Measurements from ENCODE around the gene MFSD1. TPM values are rescaled to one million over a fixed set of nuclear protein-coding genes. Genes with fewer than 3 reads are reported as not detected.

Gene MFSD1
- total and polyA plus RNA-seq, 2 of the 4 experiments (the other 2 are of a cell fraction): 50.4 to 64.2 TPM

- TF ChIP-seq, protein P1, sequence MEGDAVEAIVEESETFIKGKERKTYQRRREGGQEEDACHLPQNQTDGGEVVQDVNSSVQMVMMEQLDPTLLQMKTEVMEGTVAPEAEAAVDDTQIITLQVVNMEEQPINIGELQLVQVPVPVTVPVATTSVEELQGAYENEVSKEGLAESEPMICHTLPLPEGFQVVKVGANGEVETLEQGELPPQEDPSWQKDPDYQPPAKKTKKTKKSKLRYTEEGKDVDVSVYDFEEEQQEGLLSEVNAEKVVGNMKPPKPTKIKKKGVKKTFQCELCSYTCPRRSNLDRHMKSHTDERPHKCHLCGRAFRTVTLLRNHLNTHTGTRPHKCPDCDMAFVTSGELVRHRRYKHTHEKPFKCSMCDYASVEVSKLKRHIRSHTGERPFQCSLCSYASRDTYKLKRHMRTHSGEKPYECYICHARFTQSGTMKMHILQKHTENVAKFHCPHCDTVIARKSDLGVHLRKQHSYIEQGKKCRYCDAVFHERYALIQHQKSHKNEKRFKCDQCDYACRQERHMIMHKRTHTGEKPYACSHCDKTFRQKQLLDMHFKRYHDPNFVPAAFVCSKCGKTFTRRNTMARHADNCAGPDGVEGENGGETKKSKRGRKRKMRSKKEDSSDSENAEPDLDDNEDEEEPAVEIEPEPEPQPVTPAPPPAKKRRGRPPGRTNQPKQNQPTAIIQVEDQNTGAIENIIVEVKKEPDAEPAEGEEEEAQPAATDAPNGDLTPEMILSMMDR (conservative IDR thresholded peaks at IDR 0.05; ENCODE audit: low read depth, low read length): no peak
- TF ChIP-seq, protein P2, sequence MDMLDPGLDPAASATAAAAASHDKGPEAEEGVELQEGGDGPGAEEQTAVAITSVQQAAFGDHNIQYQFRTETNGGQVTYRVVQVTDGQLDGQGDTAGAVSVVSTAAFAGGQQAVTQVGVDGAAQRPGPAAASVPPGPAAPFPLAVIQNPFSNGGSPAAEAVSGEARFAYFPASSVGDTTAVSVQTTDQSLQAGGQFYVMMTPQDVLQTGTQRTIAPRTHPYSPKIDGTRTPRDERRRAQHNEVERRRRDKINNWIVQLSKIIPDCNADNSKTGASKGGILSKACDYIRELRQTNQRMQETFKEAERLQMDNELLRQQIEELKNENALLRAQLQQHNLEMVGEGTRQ (IDR thresholded peaks at IDR 0.05; ENCODE audit: low read depth, low read length): no peak
- TF ChIP-seq RAD21 (IDR thresholded peaks at IDR 0.05; ENCODE audit: low read length): no peak
- TF ChIP-seq MAFK (IDR thresholded peaks at IDR 0.05; ENCODE audit: low read depth, low read length): no peak
Observed at GRCh38 chr3:158819282-158819681, 17.4 kb downstream of the MFSD1 start (continued).

- Histone ChIP-seq H3K27ac (ENCODE audit: insufficient read depth, low read length) (no peak overlapping the region), H3K9me1 (ENCODE audit: insufficient read depth, low read length) (no peaks in the 10 kb centered on the region), H2BK120ac (ENCODE audit: low read depth, low read length) (no peak overlapping the region), H2AK5ac (ENCODE audit: low read depth, low read length) (no peak overlapping the region), H3K9ac (ENCODE audit: low read depth, low read length) (no peak overlapping the region), H3K4me3 (ENCODE audit: insufficient read depth, low read depth, low read length) (no peak overlapping the region), H3K36me3 (ENCODE audit: control insufficient read depth, insufficient read depth, low read length) (peaks cover 15% of the 10 kb centered on the region), H3K18ac (ENCODE audit: low read depth, low read length) (no peak overlapping the region), H3K9me3 (ENCODE audit: control insufficient read depth, insufficient read depth, low read length) (no peaks in the 10 kb centered on the region), H3K56ac (ENCODE audit: extremely low read depth, insufficient read depth, low read length) (no peak overlapping the region), H3K4me2 (ENCODE audit: low read depth, low read length) (no peak overlapping the region), H4K8ac (ENCODE audit: low read depth in 2 of 2, low read length in 2 of 2) (no peak overlapping the region), H2BK5ac (ENCODE audit: low read depth, low read length, poor library complexity, severe bottlenecking) (no peak overlapping the region), H3K27me3 (ENCODE audit: control insufficient read depth, insufficient read depth, low read length) (no peaks in the 10 kb centered on the region), H2BK20ac (ENCODE audit: low read depth, low read length) (no peak overlapping the region), H3K14ac (replicated peaks; ENCODE audit: low read depth, low read length) (no peak overlapping the region), H2AFZ (replicated peaks; ENCODE audit: low read length, poor library complexity) (no peak overlapping the region), H3K23ac (ENCODE audit: low read depth, low read length) (no peak overlapping the region), H3K79me1 (ENCODE audit: low read depth in 1 of 2, low read length in 2 of 2) (no peaks in the 10 kb centered on the region; a peak in 2 of 4 replicates), H2BK15ac (ENCODE audit: low read depth, low read length) (no peak overlapping the region), H4K5ac (ENCODE audit: low read depth, low read length) (no peak overlapping the region), H3K4me1 (ENCODE audit: control insufficient read depth, insufficient read depth, low read length) (no peaks in the 10 kb centered on the region), H4K20me1 (ENCODE audit: insufficient read depth, low read length) (no peaks in the 10 kb centered on the region), H3K4ac (ENCODE audit: low read depth, low read length) (no peak overlapping the region), H2AK9ac (replicated peaks; ENCODE audit: low read depth, low read length, poor library complexity) (no peak overlapping the region), H4K91ac (ENCODE audit: insufficient read depth, low read depth, low read length) (no peak overlapping the region)
- no CpG with 5 or more reads among the region's 3 CpGs for WGBS, 2 experiments (ENCODE audit: extremely low coverage in 2 of 2, insufficient read length in 1 of 2)
- TF ChIP-seq NFE2L2 (IDR thresholded peaks at IDR 0.05; ENCODE audit: low read depth, low read length) (no peak), SMC3 (IDR thresholded peaks at IDR 0.05; ENCODE audit: low read depth, low read length) (no peak), CEBPB (IDR thresholded peaks at IDR 0.05; ENCODE audit: low read depth, low read length) (no peak), POLR2A (IDR thresholded peaks at IDR 0.05; ENCODE audit: low read depth, low read length) (no peak), CHD1 (IDR thresholded peaks at IDR 0.05; ENCODE audit: low read depth, low read length) (no peak), MAFK (IDR thresholded peaks at IDR 0.05; ENCODE audit: low read depth, low read length) (no peak), MXI1 (IDR thresholded peaks at IDR 0.05; ENCODE audit: borderline replicate concordance, low read depth, low read length) (no peak)
- ATAC-seq (ENCODE audit: low read depth) (no peak), DNase-seq (no peak)
- ChIA-PET CTCF (no interaction called here), POLR2A (ENCODE audit: unreplicated experiment) (no interaction called here)
- intact Hi-C loops (cut with micrococcal nuclease): no loop called here
- in situ Hi-C loops (cut with MboI; ENCODE audit: low sequenced_read_pairs): no loop called here
- dilution Hi-C loops (cut with HindIII; ENCODE audit: low sequenced_read_pairs, unreplicated experiment): no loop called here
- no TSS peak for BruUV-seq (replicated peaks)
Observed at GRCh38 chr3:158820521-158820920, 18.7 kb downstream of the MFSD1 start.

Data from IMR-90 (cell line).